A549 treated with DMSO at 1 μM for 4 hours (cell line): ENCODE results near the gene SLC25A11. TPM values are rescaled to one million over a fixed set of nuclear protein-coding genes. Genes with fewer than 3 reads are reported as not detected.

Source experiments
- total RNA-seq: library from RNA; stranded (reverse); fragments of 200-300 nt; extraction: Qiagen RNA extraction; gene quantifications from 5 replicates; pipeline ENCODE4 v1.2.3, GENCODE V29; 2022; ENCODE audit warnings: low read depth

Gene SLC25A11, protein sequence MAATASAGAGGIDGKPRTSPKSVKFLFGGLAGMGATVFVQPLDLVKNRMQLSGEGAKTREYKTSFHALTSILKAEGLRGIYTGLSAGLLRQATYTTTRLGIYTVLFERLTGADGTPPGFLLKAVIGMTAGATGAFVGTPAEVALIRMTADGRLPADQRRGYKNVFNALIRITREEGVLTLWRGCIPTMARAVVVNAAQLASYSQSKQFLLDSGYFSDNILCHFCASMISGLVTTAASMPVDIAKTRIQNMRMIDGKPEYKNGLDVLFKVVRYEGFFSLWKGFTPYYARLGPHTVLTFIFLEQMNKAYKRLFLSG
- 65.3 to 82.3 TPM (median 72.2 TPM) in 5 replicates for total RNA-seq

GRCh38 chr17:4939796-4940554 lies at the start of gene SLC25A11, which contains the start of gene RNF167:
Gene SLC25A11, minus strand, starts transcription at chr17:4940046. Its CDS starts 136 bp downstream, at chr17:4939910.
Gene RNF167, plus strand, starts transcription at chr17:4940268. Its CDS starts 642 bp downstream, at chr17:4940910.

DNA sequence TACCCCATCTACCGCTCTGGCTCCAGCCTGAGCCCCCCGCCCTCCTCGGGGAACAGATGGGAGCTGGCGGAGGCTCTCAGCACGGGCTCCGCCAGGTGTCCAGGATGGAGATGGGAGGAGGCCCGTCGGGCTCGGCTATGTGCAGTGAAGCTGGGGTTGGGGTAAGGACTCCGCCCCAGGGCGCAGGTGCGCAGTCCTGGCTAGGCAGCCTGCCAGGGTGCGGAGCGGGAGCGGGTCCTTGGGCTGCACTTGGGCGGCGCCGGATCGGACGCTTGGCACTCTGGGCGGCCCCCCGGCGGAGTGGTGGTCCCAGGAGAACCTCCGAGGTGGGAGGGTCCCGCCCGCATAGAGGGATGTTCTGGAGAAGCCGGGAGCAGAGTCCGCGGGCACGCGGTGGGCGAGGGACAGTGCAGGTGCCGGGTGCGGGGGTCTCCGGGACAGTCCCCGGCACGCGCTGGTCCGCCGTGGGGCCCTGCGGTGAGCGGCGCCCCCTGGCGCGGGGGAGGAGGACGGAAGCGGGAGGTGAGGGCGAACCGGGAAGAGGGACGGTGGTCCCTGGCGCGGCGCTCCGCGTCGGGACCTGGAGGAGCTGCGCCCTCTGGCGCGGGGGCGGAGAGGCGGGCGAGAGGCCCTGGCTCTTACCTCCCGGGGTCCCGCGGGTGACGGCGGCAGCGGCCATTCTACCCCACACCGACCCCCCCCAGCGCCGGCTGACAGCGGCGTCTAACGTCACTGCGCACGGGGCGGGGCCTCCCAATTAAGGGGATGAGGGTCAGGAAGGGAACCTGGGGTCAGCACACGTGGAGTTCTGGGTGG lies 47.3 kb upstream of the SLC25A11 start, which contains the start of gene CAMTA2:
Gene CAMTA2 (minus strand): TSS at position 725 of the 816 bp plus-strand sequence. CDS start 1,453 bp downstream, outside the sequence.

GRCh38 chr17:4967539-4968485 lies 28.0 kb upstream of the SLC25A11 start, which contains the start of gene SPAG7:
Gene SPAG7, minus strand, starts transcription at chr17:4967817. Its CDS starts 13 bp downstream, at chr17:4967804.

DNA sequence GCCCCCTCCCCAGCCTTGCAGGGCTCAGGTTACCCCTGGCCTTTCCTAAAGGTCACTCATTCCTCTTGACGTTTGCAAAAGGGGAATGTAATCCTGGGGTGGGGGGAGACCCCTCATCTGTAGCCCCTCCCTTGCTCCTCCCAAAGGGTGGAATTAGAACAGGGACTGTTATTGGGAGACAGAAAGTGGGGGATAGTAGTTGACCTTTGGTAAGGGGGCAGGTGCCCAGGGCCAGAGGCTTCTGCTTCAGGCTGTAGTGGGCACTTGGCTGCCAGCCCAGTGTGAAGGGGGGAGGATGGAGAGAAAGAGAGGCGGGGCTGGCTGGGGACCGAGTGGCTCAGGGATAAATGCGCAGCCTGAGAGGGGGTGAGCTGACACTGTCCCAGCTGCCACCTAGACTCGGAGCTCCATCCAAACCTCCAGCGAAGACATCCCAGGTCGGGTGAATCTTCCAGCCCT lies 10.9 kb upstream of the SLC25A11 start, which contains the start of gene ENO3:
Gene ENO3 (plus strand): TSS at position 374 of the 459 bp plus-strand sequence. CDS start 711 bp downstream, outside the sequence.

DNA sequence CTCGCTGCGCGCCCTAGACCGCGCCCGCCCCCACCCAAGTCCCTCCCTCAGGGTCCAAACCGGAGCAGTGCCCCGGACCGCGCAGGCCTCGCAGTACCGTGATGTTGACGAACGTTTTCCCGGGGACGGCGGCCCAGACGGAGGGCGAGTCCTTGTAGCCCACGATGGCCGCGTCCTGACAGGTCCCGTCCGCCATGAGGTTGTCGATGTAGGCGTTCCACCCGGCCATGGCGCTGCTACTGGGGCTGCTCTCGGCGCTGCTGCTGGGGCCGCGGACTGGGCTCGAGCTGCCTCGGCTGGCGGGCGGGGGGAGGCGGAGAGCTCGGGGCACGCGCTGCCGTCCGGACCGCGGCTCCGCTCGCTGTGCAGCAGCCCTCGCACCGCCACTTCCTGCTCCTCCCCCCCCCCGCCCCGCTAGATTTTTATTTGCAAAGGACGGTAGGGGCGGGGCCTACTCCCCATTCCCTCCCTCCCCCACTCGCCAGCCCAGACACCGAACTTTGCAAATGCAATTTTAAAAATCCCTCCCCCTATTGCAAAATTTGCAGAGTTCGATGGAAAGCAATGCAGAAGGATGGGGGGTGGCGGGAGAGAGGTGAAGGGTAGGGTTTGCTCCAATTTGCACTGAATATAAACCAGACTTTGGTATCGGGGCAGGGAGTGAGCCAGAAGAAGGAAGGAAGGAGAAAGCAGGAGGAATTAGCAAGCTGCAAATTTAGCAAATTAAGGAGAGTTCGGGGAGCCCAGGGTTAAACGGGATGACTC lies 8.5 kb upstream of the SLC25A11 start, which contains the start of gene PFN1:
Gene PFN1 (minus strand): TSS at position 365 of the 765 bp plus-strand sequence. CDS start 136 bp downstream, at position 229.

DNA sequence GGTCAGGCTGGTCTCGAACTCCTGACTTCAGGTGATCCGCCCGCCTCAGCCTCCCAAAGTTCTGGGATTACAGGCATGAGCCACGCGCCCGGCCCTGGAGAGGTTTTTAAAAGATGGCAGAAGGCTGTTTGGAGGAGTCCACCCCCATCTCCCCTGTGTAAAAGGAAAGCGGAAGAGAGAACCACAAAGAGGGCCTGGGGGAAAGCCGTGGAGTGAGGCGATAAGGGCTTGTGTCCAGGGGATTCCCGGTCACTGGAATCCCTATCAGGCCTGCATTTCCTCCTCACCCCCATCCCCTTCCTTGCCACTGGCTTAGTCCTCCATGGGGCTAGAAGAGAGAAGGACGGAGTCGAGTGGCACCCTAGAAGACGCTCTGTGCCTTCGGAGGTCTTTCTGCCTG lies 7.9 kb downstream of the SLC25A11 start, which contains the start of gene GP1BA:
Gene GP1BA (plus strand): TSS at position 315 of the 400 bp plus-strand sequence. CDS start 328 bp downstream, outside the sequence.

GRCh38 chr17:4903051-4903818 lies 36.6 kb downstream of the SLC25A11 start, which contains the start of gene CHRNE:
Gene CHRNE, minus strand, starts transcription at chr17:4903098. Its CDS starts 35 bp downstream, at chr17:4903063.

DNA sequence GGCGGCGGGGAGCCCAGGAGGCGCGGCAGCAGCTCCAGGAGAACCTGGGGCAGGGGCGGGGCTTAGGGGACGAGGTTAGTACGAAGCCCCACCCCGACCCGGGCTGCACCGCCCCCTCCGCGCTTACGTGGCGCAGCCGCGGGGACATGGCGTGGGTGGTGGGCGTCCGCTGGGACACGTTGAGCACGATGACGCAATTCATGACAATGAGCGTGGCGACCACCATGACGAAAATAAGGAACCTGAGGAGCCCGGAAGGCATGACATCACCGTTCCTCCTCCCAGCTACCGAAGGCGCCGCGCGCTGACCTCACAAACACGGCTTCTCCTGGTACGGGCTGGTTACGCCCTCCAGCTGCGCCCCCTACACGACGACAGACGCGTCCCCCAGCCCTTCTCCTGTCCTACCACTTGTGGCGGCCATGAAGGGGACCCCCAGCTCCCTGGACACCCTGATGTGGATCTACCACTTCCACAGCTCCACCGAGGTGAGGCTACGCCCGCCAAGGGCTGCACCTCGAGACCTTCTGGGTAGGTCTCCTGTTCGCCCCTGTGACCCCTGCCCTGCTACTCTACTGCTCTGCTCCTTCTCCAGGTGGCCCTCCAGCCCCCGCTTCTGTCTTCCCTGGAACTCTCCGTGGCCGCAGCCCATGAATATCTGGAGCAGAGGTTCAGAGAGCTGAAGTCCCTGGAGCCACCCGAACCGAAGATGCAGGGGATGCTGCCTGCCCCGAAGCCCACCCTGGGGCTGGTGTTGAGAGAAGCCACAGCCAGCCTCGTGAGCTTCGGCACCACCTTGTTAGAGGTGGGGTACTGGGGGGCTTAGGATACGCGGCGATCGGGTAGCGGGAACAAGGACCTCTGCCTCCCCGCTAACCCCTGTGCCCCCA lies 40.3 kb downstream of the SLC25A11 start, which contains the start of gene C17orf107:
Gene C17orf107 (plus strand): TSS at position 196 of the 890 bp plus-strand sequence. CDS start 227 bp downstream, at position 423.

Other genes starting within 250 kb of the SLC25A11 start
- gene PELP1, start 235.9 kb downstream of the SLC25A11 start, total RNA-seq, result 68.7 to 88.2 TPM (median 76.7 TPM) in 5 replicates
- gene ARRB2, start 229.4 kb downstream of the SLC25A11 start, total RNA-seq, result 51.9 to 68.9 TPM (median 63.3 TPM) in 5 replicates
- gene MED11, start 208.6 kb downstream of the SLC25A11 start, total RNA-seq, result 40.9 to 46.9 TPM (median 43.8 TPM) in 5 replicates
- 0.41 to 0.86 TPM (median 0.60 TPM) in 5 replicates for gene ZMYND15, start 200.2 kb downstream of the SLC25A11 start, total RNA-seq
- 15.0 to 20.2 TPM (median 18.3 TPM) in 5 replicates for gene CXCL16, start 200.1 kb downstream of the SLC25A11 start, total RNA-seq
- gene TM4SF5, start 168.2 kb downstream of the SLC25A11 start, total RNA-seq, result 0.31 to 1.2 TPM (median 0.64 TPM) in 5 replicates
- 0.47 to 1.5 TPM (median 1.3 TPM) in 4 of 5 replicates, not detected in the other for gene VMO1, start 153.7 kb downstream of the SLC25A11 start, total RNA-seq
- gene GLTPD2, start 151.1 kb downstream of the SLC25A11 start, total RNA-seq, result not detected in 5 replicates
- 443 to 508 TPM (median 482 TPM) in 5 replicates for gene PSMB6, start 143.9 kb downstream of the SLC25A11 start, total RNA-seq
- 20.0 to 27.5 TPM (median 25.1 TPM) in 5 replicates for gene PLD2, start 132.9 kb downstream of the SLC25A11 start, total RNA-seq
- 49.3 to 64.6 TPM (median 56.6 TPM) in 5 replicates for gene MINK1, start 106.7 kb downstream of the SLC25A11 start, total RNA-seq
- 0.17 to 0.29 TPM (median 0.28 TPM) in 5 replicates for gene C17orf107, start 40.5 kb downstream of the SLC25A11 start, total RNA-seq
- 0.07 to 0.21 TPM (median 0.08 TPM) in 4 of 5 replicates, not detected in the other for gene CHRNE, start 36.9 kb downstream of the SLC25A11 start, total RNA-seq
- not detected in 5 replicates for gene GP1BA, start 7.8 kb downstream of the SLC25A11 start, total RNA-seq
- gene RNF167, start 222 bp upstream of the SLC25A11 start, total RNA-seq, result 93.0 to 144 TPM (median 121 TPM) in 5 replicates
- gene PFN1, start 8.5 kb upstream of the SLC25A11 start, total RNA-seq, result 2,001 to 2,972 TPM (median 2,479 TPM) in 5 replicates
- gene ENO3, start 11.1 kb upstream of the SLC25A11 start, total RNA-seq, result 51.2 to 61.4 TPM (median 55.7 TPM) in 5 replicates
- gene SPAG7, start 27.8 kb upstream of the SLC25A11 start, total RNA-seq, result 69.9 to 87.4 TPM (median 71.4 TPM) in 5 replicates
- 22.0 to 37.9 TPM (median 31.6 TPM) in 5 replicates for gene CAMTA2, start 47.6 kb upstream of the SLC25A11 start, total RNA-seq
- 1.3 to 2.0 TPM (median 1.5 TPM) in 5 replicates for gene INCA1, start 57.5 kb upstream of the SLC25A11 start, total RNA-seq
- gene KIF1C, start 57.9 kb upstream of the SLC25A11 start, total RNA-seq, result 98.9 to 125 TPM (median 114 TPM) in 5 replicates
- 0.34 to 1.2 TPM (median 0.68 TPM) in 5 replicates for gene SLC52A1, start 95.4 kb upstream of the SLC25A11 start, total RNA-seq
- gene ZFP3, start 138.4 kb upstream of the SLC25A11 start, total RNA-seq, result 0.89 to 1.2 TPM (median 1.0 TPM) in 5 replicates
- gene ZNF232, start 171.8 kb upstream of the SLC25A11 start, total RNA-seq, result 3.6 to 5.0 TPM (median 4.5 TPM) in 5 replicates
- 0.01 to 0.03 TPM (median 0.02 TPM) in 4 of 5 replicates, not detected in the other for gene USP6, start 176.0 kb upstream of the SLC25A11 start, total RNA-seq